ENCODE data around the gene ZRANB2.

ZRANB2 gene

DNA sequence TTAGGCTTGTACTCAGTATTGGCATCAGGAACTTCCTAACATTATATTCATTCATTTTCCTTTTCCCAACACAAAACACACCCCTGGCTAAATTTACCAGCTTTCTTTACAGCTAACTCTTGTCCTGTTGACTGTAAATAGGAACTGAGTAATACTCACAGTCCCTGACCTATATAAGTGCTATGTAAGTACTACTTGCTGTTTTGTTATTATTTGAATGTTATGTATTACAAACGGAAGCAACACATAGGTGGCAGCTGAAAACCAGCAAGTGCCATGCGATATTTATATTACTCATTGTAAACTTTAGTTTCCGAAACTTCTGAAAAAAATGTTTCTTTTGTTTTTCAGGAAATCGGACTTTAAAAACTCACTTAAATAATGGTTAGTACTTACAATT lies 54.7 kb downstream of the ZRANB2 start:
- DNase-seq = no peak

DNA sequence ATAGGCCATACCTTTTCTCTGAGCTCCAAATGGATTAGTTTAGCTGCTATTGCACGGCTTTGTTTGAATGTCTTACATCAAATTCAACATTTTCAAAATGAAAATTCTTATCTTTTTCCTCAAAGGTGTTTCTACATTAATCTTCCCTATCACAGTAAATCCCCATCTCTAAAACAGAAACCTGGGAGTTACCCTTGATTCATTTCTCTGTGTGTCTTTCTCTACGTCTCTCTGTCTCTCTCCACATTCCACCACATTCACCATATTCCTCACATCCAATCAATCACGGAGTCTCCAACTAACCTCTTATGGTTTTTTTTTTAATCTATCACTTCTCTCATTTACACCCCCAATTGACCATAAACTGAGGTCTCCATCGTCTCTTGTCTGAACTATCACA lies 57.3 kb downstream of the ZRANB2 start:
- no peak for DNase-seq

DNA sequence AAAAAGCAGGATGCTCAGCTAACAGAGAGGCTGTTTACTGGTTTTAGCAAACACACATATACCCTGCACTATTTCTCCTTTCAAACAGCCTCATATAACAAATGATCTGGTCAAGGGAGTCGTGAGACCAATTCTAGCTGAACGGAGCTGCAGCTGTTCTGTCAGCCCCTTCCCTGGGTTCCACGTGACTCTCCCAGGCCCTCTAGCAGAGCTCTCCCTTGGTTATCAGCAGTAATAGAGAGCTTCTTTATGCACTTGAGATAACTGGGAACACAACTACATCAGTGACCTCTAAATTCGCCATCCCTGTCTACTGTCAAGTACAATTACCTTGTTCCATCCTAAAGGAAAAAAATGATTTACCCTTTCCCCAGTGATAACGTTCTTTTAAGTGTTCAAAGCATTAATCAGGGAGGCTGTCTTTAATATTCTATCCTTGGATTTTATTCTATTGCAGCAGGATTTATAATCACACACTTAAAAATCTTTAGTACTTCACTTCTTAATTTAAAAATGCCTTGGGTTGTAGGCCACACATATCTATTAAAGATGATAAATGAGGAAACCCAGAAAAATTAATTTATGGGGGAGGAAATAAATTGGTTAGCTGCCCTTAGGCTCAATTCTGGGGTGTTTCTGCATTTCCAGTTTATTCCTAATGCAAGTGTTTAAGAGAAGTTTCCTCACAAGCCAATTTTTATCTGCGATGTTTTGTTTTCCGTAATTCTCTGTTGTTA lies 61.4 kb downstream of the ZRANB2 start:
- DNase-seq = no peak

DNA sequence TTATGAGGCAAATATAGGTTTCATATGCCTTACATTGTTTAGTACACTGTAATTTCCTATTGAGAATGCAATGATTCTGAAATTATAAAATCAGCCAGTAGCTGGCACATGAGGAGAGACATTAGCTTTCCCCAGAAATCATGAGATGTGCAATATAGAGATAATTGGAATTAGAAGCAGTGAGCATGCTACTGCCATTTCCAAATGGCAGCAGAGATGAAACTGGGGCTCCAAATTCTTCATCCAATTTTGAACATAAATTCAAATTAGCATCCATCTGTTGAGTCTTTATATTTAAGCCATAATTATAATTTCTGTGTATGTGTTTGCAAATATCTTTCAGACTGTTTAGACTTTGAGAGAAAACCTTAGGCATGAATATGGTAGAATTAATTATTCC lies 62.0 kb downstream of the ZRANB2 start:
- DNase-seq = no peak

DNA sequence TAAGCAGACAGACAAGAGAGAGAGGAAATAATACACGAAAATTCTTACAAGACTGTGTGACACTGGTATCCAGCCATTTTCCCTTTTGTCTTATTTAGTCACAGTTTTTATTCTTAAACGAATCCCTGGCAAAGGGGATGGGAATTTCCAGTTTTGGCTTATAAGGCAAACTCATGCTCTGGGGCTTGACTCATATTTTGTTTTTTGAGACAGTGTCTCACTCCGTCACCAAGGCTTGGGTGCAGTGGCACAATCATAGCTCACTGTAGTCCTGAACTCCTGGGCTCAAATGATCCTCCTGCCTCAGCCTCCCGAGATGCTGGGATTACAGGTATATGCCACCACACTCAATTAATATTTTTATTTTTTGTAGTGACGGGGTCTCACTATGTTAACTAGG lies 65.1 kb downstream of the ZRANB2 start:
- DNase-seq = no peak

DNA sequence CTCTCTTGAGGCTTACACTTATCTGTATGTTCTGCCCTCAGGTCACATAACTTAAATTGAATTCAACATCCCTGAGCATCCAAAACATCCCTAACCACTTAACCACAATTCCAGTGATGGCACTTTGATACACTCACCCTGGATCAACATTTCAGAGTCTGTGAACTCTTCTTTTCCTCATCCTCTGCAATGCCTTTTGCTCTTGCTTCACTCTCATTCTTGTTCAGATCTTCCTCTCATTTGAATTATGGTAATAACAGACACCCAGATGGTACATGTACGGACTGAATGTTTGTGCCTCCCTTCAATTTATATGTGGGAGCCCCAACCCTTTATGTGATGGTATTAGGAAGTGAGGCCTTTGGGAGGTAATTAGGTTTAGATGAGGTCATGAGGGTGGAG lies 66.7 kb downstream of the ZRANB2 start:
- DNase-seq = no peak

Measured in NCI-H2227 treated with DMSO at 0.1 percent for 48 hours (cell line).